Measurements from ENCODE around the gene MED25. TPM values are rescaled to one million over a fixed set of nuclear protein-coding genes. Genes with fewer than 3 reads are reported as not detected.

The MED25 gene
- total RNA-seq, 2 experiments from 2014 or later, result 57.9 to 62.7 TPM

- CTCF ChIA-PET, result interaction anchor here (1.3 kb wide), 1 partner anchor 9 kb away, joined by 4 read pairs; no protein-coding TSS in a partner anchor
- DNase-seq, result no peak
- no peak overlapping the region for H3K4me3 Mint-ChIP-seq
- H3K27ac Mint-ChIP-seq, result no peak overlapping the region
- POLR2A ChIA-PET, result no interaction called here
- H3K9me3 Mint-ChIP-seq, result peaks cover 3% of the 10 kb centered on the region
- H3K27me3 Mint-ChIP-seq, result peaks cover 7% of the 10 kb centered on the region
- peaks cover 29% of the 10 kb centered on the region for H3K4me1 Mint-ChIP-seq
- peaks cover 9% of the 10 kb centered on the region for H3K36me3 Mint-ChIP-seq (ENCODE audit: low read depth)
Measured at GRCh38 chr19:49853852-49854377, 35.8 kb downstream of the MED25 start.

- DNase-seq, result no peak
- Mint-ChIP-seq H3K9me3 (no peaks in the 10 kb centered on the region), H3K27me3 (peaks cover 7% of the 10 kb centered on the region), H3K36me3 (ENCODE audit: low read depth) (peaks cover 5% of the 10 kb centered on the region), H3K27ac (no peak overlapping the region), H3K4me3 (no peak overlapping the region), H3K4me1 (peaks cover 25% of the 10 kb centered on the region)
- POLR2A ChIA-PET, result no interaction called here
- CTCF ChIA-PET, result interaction anchor here (1.3 kb wide), 2 partner anchors 8 to 10 kb away, joined by 4 to 5 read pairs; no protein-coding TSS in a partner anchor
Measured at GRCh38 chr19:49854378-49855263, 36.5 kb downstream of the MED25 start.

- no peaks in the 10 kb centered on the region for H3K9me3 Mint-ChIP-seq
- H3K4me3 Mint-ChIP-seq, result no peak overlapping the region
- peaks cover 9% of the 10 kb centered on the region for H3K36me3 Mint-ChIP-seq (ENCODE audit: low read depth)
- CTCF ChIA-PET, result interaction anchor here (1.3 kb wide), 1 partner anchor 9 kb away, joined by 5 read pairs; no protein-coding TSS in a partner anchor
- H3K4me1 Mint-ChIP-seq, result peaks cover 18% of the 10 kb centered on the region
- DNase-seq, result no peak
- H3K27me3 Mint-ChIP-seq, result peaks cover 7% of the 10 kb centered on the region
- POLR2A ChIA-PET, result no interaction called here
- H3K27ac Mint-ChIP-seq, result peak overlapping the region; percentile 20
Measured at GRCh38 chr19:49855277-49855675, 37.2 kb downstream of the MED25 start.

DNA sequence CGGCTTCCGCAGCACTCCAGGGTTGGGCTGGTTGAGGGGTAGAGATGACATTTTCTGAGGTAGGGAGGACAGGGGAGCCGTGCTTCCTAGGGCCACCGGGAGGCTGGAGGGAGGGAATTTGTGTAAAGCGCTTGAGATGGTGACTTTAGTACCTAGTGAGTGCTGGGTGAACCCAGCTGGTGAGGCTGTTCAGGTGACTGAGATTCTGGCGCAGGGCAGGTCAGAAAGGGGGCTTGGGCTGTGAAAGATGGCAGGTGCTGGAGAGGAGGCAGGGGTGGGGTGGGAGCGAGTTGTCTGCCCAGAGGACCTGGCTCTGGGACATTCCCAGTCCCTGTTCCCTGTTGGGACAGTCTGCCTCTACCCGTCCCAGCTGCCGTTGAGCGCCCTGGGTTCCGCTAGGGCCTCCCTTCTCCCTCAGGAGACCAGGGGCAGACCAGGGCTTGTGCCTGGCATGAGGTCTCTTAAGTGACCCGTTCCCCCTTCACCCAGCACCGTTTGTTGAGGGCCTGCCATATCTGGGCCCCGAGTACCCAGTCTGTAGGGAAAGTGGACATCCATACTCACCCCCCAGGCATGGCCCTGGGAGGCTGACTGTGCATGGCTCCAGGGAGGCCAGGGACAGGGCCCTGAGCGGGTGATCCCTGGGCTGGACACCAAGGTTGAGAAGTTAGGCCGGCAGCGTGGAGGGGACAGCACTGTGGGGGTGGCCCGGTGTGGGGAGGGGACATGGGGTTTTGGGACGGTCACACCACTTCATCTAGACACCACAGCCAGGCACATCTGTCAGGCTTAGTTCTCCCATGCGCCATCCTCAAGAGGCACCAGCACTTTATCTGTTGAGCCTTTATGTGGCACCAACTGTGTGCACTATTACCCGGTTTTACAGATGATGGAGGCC lies 37.8 kb downstream of the MED25 start:
- H3K36me3 Mint-ChIP-seq (ENCODE audit: low read depth), result peaks cover 9% of the 10 kb centered on the region
- H3K4me1 Mint-ChIP-seq, result peaks cover 17% of the 10 kb centered on the region
- H3K27ac Mint-ChIP-seq, result peak overlapping the region; percentile 20

GRCh38 chr19:49856574-49857021 lies 38.5 kb downstream of the MED25 start:
- H3K4me3 Mint-ChIP-seq, result no peak overlapping the region
- no peaks in the 10 kb centered on the region for H3K9me3 Mint-ChIP-seq
- ChIA-PET CTCF (no interaction called here), POLR2A (no interaction called here)
- peaks cover 11% of the 10 kb centered on the region for H3K36me3 Mint-ChIP-seq (ENCODE audit: low read depth)
- peaks cover 7% of the 10 kb centered on the region for H3K27me3 Mint-ChIP-seq
- no peak overlapping the region for H3K27ac Mint-ChIP-seq
- DNase-seq, result no peak
- peaks cover 17% of the 10 kb centered on the region for H3K4me1 Mint-ChIP-seq

More for the DNA sequence above, 37.8 kb downstream of the MED25 start:
- Mint-ChIP-seq H3K4me3 (no peak overlapping the region), H3K27me3 (peaks cover 7% of the 10 kb centered on the region), H3K9me3 (no peaks in the 10 kb centered on the region)
- ChIA-PET POLR2A (no interaction called here), CTCF (interaction anchor here (1.3 kb wide), 1 partner anchor 8 kb away, joined by 5 read pairs; no protein-coding TSS in a partner anchor)
- no peak for DNase-seq

GRCh38 chr19:49857061-49857837 lies 39.2 kb downstream of the MED25 start:
- POLR2A ChIA-PET, result no interaction called here

GRCh38 chr19:49857838-49858087 lies 39.7 kb downstream of the MED25 start:
- peaks cover 11% of the 10 kb centered on the region for H3K36me3 Mint-ChIP-seq (ENCODE audit: low read depth)
- H3K27me3 Mint-ChIP-seq, result no peaks in the 10 kb centered on the region
- peaks cover 7% of the 10 kb centered on the region for H3K4me1 Mint-ChIP-seq
- peak overlapping the region; percentile 13 for H3K27ac Mint-ChIP-seq
- H3K4me3 Mint-ChIP-seq, result no peak overlapping the region
- H3K9me3 Mint-ChIP-seq, result no peaks in the 10 kb centered on the region
- no peak for DNase-seq
- ChIA-PET POLR2A (interaction anchor here (0.6 kb wide), 1 partner anchor 10 kb away, joined by 4 read pairs; the partner anchor contains the start of gene PNKP), CTCF (interaction anchor here (0.6 to 1.3 kb wide), 3 partner anchors 9 to 1285 kb away, joined by 3 to 4 read pairs (median 3); no protein-coding TSS in a partner anchor)

More at GRCh38 chr19:49857061-49857837, 39.2 kb downstream of the MED25 start:
- no peak for DNase-seq
- H3K27ac Mint-ChIP-seq, result peak overlapping the region; percentile 13
- CTCF ChIA-PET, result interaction anchor here (0.6 to 1.3 kb wide), 3 partner anchors 9 to 1284 kb away, joined by 3 to 4 read pairs (median 3); no protein-coding TSS in a partner anchor
- no peak overlapping the region for H3K4me3 Mint-ChIP-seq
- no peaks in the 10 kb centered on the region for H3K9me3 Mint-ChIP-seq
- peaks cover 12% of the 10 kb centered on the region for H3K4me1 Mint-ChIP-seq
- peaks cover 4% of the 10 kb centered on the region for H3K27me3 Mint-ChIP-seq
- H3K36me3 Mint-ChIP-seq (ENCODE audit: low read depth), result peaks cover 12% of the 10 kb centered on the region

- H3K27ac Mint-ChIP-seq, result no peak overlapping the region
- no peak for DNase-seq
- ChIA-PET CTCF (interaction anchor here (0.6 to 1.3 kb wide), 2 partner anchors 8 to 1285 kb away, joined by 3 to 4 read pairs; no protein-coding TSS in a partner anchor), POLR2A (interaction anchor here (0.6 kb wide), 1 partner anchor 9 kb away, joined by 4 read pairs; the partner anchor contains the start of gene PNKP)
- H3K27me3 Mint-ChIP-seq, result no peaks in the 10 kb centered on the region
- no peak overlapping the region for H3K4me3 Mint-ChIP-seq
- no peaks in the 10 kb centered on the region for H3K9me3 Mint-ChIP-seq
- peaks cover 6% of the 10 kb centered on the region for H3K4me1 Mint-ChIP-seq
- H3K36me3 Mint-ChIP-seq (ENCODE audit: low read depth), result peaks cover 14% of the 10 kb centered on the region
Measured at GRCh38 chr19:49858088-49858985, 40.2 kb downstream of the MED25 start.

GRCh38 chr19:49859682-49860335 lies 41.7 kb downstream of the MED25 start:
- H3K4me1 Mint-ChIP-seq, result peaks cover 10% of the 10 kb centered on the region
- H3K27me3 Mint-ChIP-seq, result no peaks in the 10 kb centered on the region
- POLR2A ChIA-PET, result no interaction called here
- H3K27ac Mint-ChIP-seq, result no peak overlapping the region
- DNase-seq, result no peak
- H3K4me3 Mint-ChIP-seq, result no peak overlapping the region
- CTCF ChIA-PET, result interaction anchor here (1.0 kb wide), 1 partner anchor 9 kb away, joined by 3 read pairs; no protein-coding TSS in a partner anchor
- peaks cover 22% of the 10 kb centered on the region for H3K36me3 Mint-ChIP-seq (ENCODE audit: low read depth)
- no peaks in the 10 kb centered on the region for H3K9me3 Mint-ChIP-seq

GRCh38 chr19:49860336-49861102 lies 42.4 kb downstream of the MED25 start:
- Mint-ChIP-seq H3K4me1 (peaks cover 16% of the 10 kb centered on the region), H3K27ac (no peak overlapping the region), H3K9me3 (no peaks in the 10 kb centered on the region), H3K27me3 (no peaks in the 10 kb centered on the region), H3K4me3 (no peak overlapping the region), H3K36me3 (ENCODE audit: low read depth) (peaks cover 27% of the 10 kb centered on the region)
- POLR2A ChIA-PET, result no interaction called here
- DNase-seq, result no peak
- CTCF ChIA-PET, result interaction anchor here (1.0 kb wide), 1 partner anchor 10 kb away, joined by 3 read pairs; no protein-coding TSS in a partner anchor
